Mucosa of rectum (tissue), 2 donors: ENCODE data around the gene CSK.

Experiments used
- H3K27ac ChIP-seq, 2 donors: one replicate each; pipeline ENCODE4 v1.7.0; 2013; ENCODE audit warnings: inconsistent platforms in 2 of 2, low read depth in 2 of 2, low read length in 2 of 2
- H3K27me3 ChIP-seq, 2 donors: one replicate each; pipeline ENCODE4 v1.7.0; 2013; ENCODE audit warnings: low read length in 2 of 2; ENCODE audit not compliant: control insufficient read depth in 2 of 2, insufficient read depth in 2 of 2
- H3K36me3 ChIP-seq, 2 donors: one replicate each; pipeline ENCODE4 v1.7.0; 2013; ENCODE audit warnings: low read length in 2 of 2; ENCODE audit not compliant: control insufficient read depth in 2 of 2, insufficient read depth in 2 of 2
- H3K4me1 ChIP-seq, 2 donors: one replicate each; pipeline ENCODE4 v1.7.0; 2013; ENCODE audit warnings: low read length in 2 of 2, mild to moderate bottlenecking in 1 of 2; ENCODE audit not compliant: control insufficient read depth in 2 of 2, insufficient read depth in 2 of 2
- H3K4me3 ChIP-seq, 2 donors: one replicate each; pipeline ENCODE4 v1.7.0; 2013; ENCODE audit warnings: low read length in 2 of 2
- H3K9ac ChIP-seq, 2 donors: one replicate each; pipeline ENCODE4 v1.7.0; 2013; ENCODE audit warnings: low read length in 2 of 2, low read depth in 1 of 2, mild to moderate bottlenecking in 1 of 2
- H3K9me3 ChIP-seq, 2 donors: one replicate each; pipeline ENCODE4 v1.7.0; 2013; ENCODE audit warnings: low read length in 2 of 2; ENCODE audit not compliant: control insufficient read depth in 2 of 2
- donor health status: healthy.
- donor health status: Normal muscosa, but diverticular disease.

The CSK gene

DNA sequence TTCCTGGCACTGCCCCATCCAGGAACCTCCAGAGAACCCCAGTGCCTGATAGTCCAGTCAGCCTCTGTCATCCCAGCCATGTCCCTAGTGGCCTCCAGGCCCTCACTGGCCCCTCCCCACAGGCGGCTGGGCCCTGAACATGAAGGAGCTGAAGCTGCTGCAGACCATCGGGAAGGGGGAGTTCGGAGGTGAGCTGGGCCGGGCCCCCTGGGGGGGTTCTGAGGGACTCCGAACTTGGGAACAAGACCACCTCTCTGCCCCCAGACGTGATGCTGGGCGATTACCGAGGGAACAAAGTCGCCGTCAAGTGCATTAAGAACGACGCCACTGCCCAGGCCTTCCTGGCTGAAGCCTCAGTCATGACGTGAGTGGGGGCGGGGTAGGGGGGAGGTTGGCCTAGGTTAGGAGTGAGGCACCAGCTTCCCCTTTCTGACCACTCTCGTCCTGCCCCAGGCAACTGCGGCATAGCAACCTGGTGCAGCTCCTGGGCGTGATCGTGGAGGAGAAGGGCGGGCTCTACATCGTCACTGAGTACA is 18.7 kb downstream of the CSK start:
- H3K9ac ChIP-seq, result peak overlapping the region in 1 of 2 donors; percentile 10

DNA sequence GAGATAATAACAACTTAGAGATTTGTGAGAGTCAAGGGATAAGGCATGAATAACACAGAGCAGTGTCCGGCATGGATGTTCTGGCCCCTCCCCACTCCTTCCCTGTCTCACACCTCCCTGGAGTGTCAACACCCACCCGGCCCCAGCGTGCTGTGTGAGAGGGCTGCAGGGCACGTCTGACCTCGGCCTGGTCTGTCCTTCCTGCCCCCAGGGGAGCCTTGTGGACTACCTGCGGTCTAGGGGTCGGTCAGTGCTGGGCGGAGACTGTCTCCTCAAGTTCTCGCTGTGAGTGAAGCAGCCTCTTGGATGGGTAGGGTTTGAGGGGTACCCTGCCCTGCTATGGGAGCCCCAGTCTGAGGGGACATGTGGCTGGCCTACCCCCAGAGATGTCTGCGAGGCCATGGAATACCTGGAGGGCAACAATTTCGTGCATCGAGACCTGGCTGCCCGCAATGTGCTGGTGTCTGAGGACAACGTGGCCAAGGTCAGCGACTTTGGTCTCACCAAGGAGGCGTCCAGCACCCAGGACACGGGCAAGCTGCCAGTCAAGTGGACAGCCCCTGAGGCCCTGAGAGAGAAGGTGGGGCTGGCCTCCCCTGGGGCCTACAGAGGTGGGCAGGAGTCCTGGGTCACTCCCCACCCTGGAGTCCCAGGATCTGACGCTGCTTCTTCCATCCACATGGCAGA is 19.6 kb downstream of the CSK start:
- Histone ChIP-seq H3K4me1 (peaks cover 31 to 32% of the 10 kb centered on the region in 2 donors), H3K9me3 (no peaks in the 10 kb centered on the region), H3K36me3 (peaks cover 55% of the 10 kb centered on the region in 2 donors), H3K9ac (no peak overlapping the region), H3K27me3 (no peaks in the 10 kb centered on the region), H3K27ac (no peak overlapping the region), H3K4me3 (no peak overlapping the region)

More for the DNA sequence above, 18.7 kb downstream of the CSK start:
- H3K4me3 ChIP-seq, result no peak overlapping the region
- no peaks in the 10 kb centered on the region for H3K9me3 ChIP-seq
- H3K4me1 ChIP-seq, result peaks cover 31 to 32% of the 10 kb centered on the region in 2 donors
- no peaks in the 10 kb centered on the region for H3K27me3 ChIP-seq
- peaks cover 55% of the 10 kb centered on the region in 2 donors for H3K36me3 ChIP-seq
- H3K27ac ChIP-seq, result peak overlapping the region; percentile 43 to 46

DNA sequence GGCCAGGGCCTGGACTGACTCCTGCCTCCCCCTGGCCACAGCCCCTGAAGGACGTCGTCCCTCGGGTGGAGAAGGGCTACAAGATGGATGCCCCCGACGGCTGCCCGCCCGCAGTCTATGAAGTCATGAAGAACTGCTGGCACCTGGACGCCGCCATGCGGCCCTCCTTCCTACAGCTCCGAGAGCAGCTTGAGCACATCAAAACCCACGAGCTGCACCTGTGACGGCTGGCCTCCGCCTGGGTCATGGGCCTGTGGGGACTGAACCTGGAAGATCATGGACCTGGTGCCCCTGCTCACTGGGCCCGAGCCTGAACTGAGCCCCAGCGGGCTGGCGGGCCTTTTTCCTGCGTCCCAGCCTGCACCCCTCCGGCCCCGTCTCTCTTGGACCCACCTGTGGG is 20.4 kb downstream of the CSK start:
- Histone ChIP-seq H3K36me3 (peaks cover 55% of the 10 kb centered on the region in 2 donors), H3K27me3 (no peaks in the 10 kb centered on the region), H3K4me1 (peaks cover 31 to 35% of the 10 kb centered on the region in 2 donors), H3K27ac (no peak overlapping the region), H3K9me3 (no peaks in the 10 kb centered on the region), H3K9ac (no peak overlapping the region), H3K4me3 (no peak overlapping the region)

DNA sequence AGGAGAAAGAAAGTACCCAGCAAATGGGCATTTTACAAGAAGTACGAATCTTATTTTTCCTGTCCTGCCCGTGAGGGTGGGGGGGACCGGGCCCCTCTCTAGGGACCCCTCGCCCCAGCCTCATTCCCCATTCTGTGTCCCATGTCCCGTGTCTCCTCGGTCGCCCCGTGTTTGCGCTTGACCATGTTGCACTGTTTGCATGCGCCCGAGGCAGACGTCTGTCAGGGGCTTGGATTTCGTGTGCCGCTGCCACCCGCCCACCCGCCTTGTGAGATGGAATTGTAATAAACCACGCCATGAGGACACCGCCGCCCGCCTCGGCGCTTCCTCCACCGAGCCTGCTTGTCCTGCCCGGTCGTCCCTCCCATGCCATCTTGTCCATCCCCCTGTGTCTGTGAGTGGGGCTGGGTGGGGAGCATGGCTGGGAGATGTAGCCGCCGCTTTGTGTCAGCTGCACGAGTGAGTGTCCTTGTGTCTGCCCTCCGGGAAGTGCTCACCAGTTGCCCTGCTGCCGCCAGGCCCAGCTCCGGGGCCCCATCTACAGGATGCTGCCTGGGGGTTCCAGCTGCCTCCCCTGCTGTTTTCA is 21.1 kb downstream of the CSK start:
- peaks cover 54% of the 10 kb centered on the region in 2 donors for H3K36me3 ChIP-seq
- no peak overlapping the region for H3K9ac ChIP-seq
- no peak overlapping the region for H3K4me3 ChIP-seq
- H3K9me3 ChIP-seq, result no peaks in the 10 kb centered on the region
- peaks cover 28 to 35% of the 10 kb centered on the region in 2 donors for H3K4me1 ChIP-seq
- no peaks in the 10 kb centered on the region for H3K27me3 ChIP-seq
- no peak overlapping the region for H3K27ac ChIP-seq

DNA sequence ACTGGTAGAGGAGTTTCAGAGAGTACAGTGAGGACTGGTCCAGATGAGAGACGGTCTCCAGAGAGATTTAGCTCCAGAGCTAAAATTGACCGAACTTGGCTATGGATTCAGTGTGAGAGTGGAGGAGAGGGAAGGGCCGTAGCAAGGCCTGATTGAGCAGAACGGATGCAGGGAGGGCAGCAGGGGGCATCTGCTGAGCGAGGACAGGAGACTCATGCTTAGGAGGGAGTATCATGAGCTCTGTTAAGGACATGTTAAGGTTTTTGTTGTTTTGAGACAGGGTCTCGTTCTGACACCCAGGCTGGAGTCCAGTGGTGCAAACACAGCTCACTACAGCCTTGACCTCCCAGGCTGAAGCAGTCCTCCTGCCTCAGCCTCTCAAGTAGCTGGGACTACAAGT is 23.1 kb downstream of the CSK start:
- H3K27me3 ChIP-seq, result no peaks in the 10 kb centered on the region
- peaks cover 37 to 39% of the 10 kb centered on the region in 2 donors for H3K36me3 ChIP-seq
- H3K4me1 ChIP-seq, result peaks cover 13 to 24% of the 10 kb centered on the region in 2 donors
- H3K9me3 ChIP-seq, result no peaks in the 10 kb centered on the region
- H3K9ac ChIP-seq, result no peak overlapping the region
- no peak overlapping the region for H3K27ac ChIP-seq
- H3K4me3 ChIP-seq, result no peak overlapping the region

DNA sequence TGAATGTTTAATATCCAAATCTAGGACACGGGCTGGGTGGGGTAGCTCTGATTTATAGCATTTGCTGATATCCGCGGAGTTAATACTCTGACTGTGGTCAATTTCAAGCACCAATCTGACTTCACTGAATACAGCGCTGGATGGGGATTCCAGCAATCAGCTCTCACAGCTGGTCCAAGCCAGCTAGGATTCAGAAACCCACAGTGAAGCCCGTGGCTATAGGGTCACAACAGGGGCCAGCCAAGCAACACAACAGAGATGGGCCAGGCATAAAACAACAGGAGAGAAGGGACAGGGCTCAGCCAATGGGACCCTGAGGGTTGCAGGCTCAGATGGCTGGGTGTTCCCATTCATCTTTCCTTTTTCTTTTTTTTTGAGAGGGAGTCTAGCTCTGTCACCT is 25.4 kb downstream of the CSK start:
- H3K27ac ChIP-seq, result no peak overlapping the region
- H3K9ac ChIP-seq, result peak overlapping the region in 1 of 2 donors; percentile 14
- peaks cover 4 to 13% of the 10 kb centered on the region in 2 donors for H3K4me1 ChIP-seq
- H3K9me3 ChIP-seq, result no peaks in the 10 kb centered on the region
- H3K36me3 ChIP-seq, result peaks cover 17 to 20% of the 10 kb centered on the region in 2 donors
- no peaks in the 10 kb centered on the region for H3K27me3 ChIP-seq
- no peak overlapping the region for H3K4me3 ChIP-seq

DNA sequence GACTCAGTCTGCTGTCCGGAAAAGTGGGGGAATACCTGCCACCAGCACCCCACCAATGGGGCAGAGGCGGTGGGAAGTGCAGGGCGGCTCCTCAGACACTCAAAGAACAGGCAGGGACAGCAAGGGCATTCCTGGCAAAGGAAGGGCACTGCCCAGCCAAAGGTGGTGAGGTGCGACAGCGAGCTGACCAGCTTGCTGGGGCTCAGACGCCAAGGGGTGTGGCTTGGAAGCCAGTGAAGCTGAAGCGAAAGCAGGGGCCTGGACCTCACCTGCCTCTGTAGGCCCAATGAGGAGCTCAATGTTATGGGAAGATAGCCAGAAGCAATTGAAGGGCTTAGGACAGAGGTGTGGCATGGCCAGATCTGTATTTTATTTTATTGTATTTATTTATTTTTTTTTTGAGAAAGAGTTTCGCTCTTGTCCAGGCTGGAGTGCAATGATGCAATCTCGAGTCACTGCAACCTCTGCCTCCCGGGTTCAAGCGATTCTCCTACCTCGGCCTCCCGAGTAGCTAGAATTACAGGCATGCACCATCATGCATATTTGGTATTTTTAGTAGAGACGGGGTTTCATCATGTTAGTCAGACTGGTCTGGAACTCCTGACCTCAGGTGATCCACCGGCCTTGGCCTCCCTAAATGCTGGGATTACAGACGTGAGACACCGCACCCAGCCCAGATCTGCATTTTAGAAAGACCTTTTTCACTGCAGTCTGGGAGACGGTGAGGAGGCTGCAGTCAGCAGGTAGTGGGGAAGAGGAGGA is 26.4 kb downstream of the CSK start:
- H3K4me3 ChIP-seq, result no peak overlapping the region
- no peaks in the 10 kb centered on the region for H3K27me3 ChIP-seq
- peaks cover 10 to 12% of the 10 kb centered on the region in 2 donors for H3K36me3 ChIP-seq
- H3K27ac ChIP-seq, result peak overlapping the region in 1 of 2 donors; percentile 56
- H3K9me3 ChIP-seq, result no peaks in the 10 kb centered on the region
- H3K4me1 ChIP-seq, result peaks cover 4 to 13% of the 10 kb centered on the region in 2 donors
- H3K9ac ChIP-seq, result peak overlapping the region in 1 of 2 donors; percentile 5

DNA sequence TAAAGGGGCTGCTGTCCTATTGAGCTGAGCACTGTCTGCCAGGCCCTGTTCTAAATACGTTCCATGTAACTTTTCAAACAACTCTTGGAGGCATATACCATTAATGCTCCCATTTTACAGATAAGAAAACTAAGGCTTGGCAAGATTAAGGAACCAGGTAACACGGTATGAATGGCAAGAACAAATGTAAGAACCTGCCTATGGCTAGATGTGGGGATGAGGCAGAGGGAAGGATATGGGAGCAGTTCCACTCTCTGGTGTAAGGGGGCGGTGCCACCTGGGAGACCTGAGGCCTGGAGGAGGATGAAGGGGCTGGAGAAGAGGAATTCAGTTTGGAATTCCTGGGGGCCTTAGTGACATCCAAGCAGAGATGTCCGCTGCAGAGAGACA is 27.0 kb downstream of the CSK start:
- peaks cover 4 to 13% of the 10 kb centered on the region in 2 donors for H3K4me1 ChIP-seq
- H3K36me3 ChIP-seq, result peaks cover 6% of the 10 kb centered on the region in 2 donors
- H3K27me3 ChIP-seq, result no peaks in the 10 kb centered on the region
- no peak overlapping the region for H3K4me3 ChIP-seq
- H3K27ac ChIP-seq, result no peak overlapping the region
- no peak overlapping the region for H3K9ac ChIP-seq
- H3K9me3 ChIP-seq, result no peaks in the 10 kb centered on the region

DNA sequence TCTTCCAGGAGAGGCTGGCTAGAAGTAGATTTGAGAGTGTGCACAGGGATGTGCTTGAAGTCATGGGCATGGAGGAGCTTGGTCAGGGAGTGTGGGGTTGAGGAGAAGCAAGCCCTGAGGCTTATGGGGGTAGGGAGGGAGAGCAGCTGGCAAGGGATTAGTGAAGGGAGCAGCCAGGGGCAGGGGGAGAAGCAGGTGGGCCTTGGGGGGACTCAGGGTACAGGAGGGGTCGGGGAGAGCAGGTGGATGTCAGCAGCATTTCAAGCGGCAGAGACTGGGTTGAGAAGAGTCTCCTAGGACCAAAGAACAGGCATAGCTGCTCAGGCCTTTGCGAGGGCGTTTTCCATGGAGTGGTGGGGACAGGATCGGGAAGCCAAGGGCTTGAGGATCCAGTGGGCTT is 27.4 kb downstream of the CSK start:
- no peaks in the 10 kb centered on the region for H3K27me3 ChIP-seq
- no peak overlapping the region for H3K27ac ChIP-seq
- H3K9me3 ChIP-seq, result no peaks in the 10 kb centered on the region
- H3K4me3 ChIP-seq, result no peak overlapping the region
- H3K36me3 ChIP-seq, result peaks cover 2% of the 10 kb centered on the region in 2 donors
- no peak overlapping the region for H3K9ac ChIP-seq
- peaks cover 4 to 13% of the 10 kb centered on the region in 2 donors for H3K4me1 ChIP-seq

DNA sequence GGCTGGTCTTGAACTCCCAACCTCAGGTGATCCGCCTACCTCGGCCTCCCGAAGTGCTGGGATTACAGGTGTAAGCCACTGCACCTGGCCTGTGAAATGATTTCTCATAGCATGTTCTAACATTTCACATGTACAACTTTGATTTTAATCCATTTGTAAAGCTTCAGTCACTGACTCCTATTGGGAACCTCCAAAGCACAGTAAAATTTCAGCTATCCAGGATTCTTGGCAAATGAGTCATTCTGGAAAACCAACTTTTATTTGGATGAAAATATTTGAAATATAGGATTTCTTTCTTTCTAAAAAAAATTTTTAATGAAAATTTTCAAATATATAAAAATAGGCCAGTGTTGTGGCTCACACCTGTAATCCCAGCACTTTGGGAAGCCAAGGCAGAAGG is 28.1 kb downstream of the CSK start:
- H3K27ac ChIP-seq, result no peak overlapping the region
- H3K9me3 ChIP-seq, result no peaks in the 10 kb centered on the region
- H3K9ac ChIP-seq, result no peak overlapping the region
- no peaks in the 10 kb centered on the region for H3K27me3 ChIP-seq
- H3K4me1 ChIP-seq, result peaks cover 7 to 16% of the 10 kb centered on the region in 2 donors
- no peak overlapping the region for H3K4me3 ChIP-seq
- no peaks in the 10 kb centered on the region for H3K36me3 ChIP-seq
